OCI-LY1 (cell line): Measurements from ENCODE around the gene GNPTG.

Source experiments
- CTCF ChIP-seq: fragments of 200-600 bp; sonication (generic), shearing (Covaris generic); IDR thresholded peaks from 2 replicates; pipeline ENCODE4 v1.5.1; 2017; ENCODE audit warnings: mild to moderate bottlenecking, antibody characterized with exemption, low read length, moderate library complexity, mixed read lengths
- EZH2 ChIP-seq: fragments of 200-600 bp; sonication (generic), shearing (Covaris generic); IDR thresholded peaks from 2 replicates; pipeline ENCODE4 v1.8.0; 2017; ENCODE audit warnings: borderline replicate concordance, mixed run types, mild to moderate bottlenecking, antibody characterized with exemption, low read length, moderate library complexity, mixed read lengths

GRCh38 chr16:1377406-1378010, 25.8 kb downstream of the GNPTG start:
- TF ChIP-seq CTCF (no peak), EZH2 (no peak)
